Urothelium cell line (cell line): ENCODE results near the gene TBX3.
A peak's percentile ranks its signal among the peaks of the same experiment; 100 is the strongest.

Experiments
- DNase-seq: peaks from one replicate; pipeline ENCODE4 v3.0.0; 2011; ENCODE audit warnings: low spot score, mixed read lengths
- FAIRE-seq: peaks from 2 replicates; lab custom pipeline; 2011; peaks lifted over from hg19 to GRCh38; lab: Jason Lieb, UNC

TBX3 gene

GRCh38 chr12:114683709-114684097 is 272 bp downstream of the TBX3 start:
- no peak for DNase-seq

DNA sequence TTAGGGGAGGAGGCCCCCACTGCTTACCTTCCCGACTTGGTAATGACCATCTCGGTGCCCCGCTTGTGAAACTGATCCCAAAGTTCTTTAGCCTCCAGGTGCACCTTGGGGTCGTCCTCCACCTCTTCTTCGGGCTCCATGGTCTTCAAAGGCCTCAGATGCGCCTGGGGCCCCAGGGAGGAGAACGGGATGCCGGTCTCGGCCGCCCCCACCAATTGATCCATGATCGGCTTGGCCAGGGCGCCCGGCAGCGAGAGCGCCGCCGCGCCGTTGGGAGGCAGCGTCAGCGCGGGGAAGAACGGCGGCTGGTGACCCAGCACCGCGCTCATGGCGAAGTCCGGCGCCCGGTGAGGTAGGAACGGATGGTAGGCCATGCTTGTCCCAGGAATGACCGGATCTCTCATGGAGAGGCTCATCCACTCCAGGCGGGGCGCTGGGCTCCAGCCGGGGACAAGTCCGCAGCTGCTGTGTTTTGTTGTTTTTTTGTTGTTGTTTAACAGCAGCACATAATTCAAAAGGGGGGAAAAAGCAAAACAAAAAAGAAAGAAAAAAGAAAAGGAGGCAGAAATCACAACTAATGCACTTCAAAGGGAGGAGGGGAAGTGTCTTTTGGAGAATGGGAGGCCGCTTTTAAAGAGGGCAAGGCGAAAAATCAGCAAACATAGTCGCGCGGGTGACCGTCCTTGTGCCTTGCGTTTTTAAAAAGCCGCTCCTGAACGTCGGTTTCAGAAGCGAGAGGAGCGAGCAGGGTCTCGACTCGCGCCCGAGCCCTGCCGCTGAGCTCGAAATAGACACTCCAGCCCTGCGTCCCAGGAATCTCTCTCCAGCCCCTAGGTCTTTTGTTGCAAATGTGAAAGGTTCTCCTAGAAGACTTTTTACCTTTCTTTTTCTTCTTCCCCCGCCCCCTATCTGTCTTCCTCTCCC is 928 bp downstream of the TBX3 start:
- DNase-seq (no peak), FAIRE-seq (no peak)

More at GRCh38 chr12:114683709-114684097, 272 bp downstream of the TBX3 start:
- no peak for FAIRE-seq

DNA sequence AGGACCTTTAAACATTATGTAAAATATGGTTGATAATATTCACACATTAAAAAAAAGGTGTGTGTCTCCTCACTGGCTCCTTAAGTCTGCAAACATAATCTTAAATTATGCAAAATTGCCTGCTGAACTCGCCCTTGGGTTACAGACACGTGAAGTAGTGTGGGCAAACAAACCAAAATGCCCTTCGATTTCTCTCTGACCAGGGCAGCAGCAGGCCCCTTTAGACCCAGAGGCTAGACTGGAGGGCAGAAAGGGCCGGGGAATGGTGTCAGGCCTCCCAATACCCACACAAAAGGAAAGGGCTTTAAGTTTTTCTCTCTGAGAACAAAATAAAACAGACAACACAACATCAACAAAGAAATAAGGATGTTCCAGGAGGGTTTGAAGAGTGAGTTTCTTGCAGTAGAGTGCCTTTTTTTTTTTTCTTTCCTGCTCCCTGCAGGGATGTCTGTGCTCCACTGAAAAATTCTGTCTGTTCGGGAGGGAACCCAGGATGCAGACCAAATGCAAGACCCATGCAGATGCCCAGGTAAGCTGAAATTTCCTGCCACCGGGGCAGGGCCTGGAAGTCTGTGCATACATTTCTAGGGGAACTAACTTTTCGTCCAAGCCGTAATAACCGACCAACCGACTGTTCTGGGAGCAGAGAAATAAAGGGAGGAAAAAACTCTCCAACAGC is 1.7 kb downstream of the TBX3 start:
- no peak for DNase-seq
- FAIRE-seq = no peak

GRCh38 chr12:114681116-114681871 is 2.7 kb downstream of the TBX3 start:
- no peak for FAIRE-seq

GRCh38 chr12:114680604-114681069 is 3.3 kb downstream of the TBX3 start:
- no peak for DNase-seq
- FAIRE-seq = no peak

More at GRCh38 chr12:114681116-114681871, 2.7 kb downstream of the TBX3 start:
- no peak for DNase-seq

- DNase-seq (no peak), FAIRE-seq (no peak)
Observed at GRCh38 chr12:114679942-114680341, 4.0 kb downstream of the TBX3 start.

DNA sequence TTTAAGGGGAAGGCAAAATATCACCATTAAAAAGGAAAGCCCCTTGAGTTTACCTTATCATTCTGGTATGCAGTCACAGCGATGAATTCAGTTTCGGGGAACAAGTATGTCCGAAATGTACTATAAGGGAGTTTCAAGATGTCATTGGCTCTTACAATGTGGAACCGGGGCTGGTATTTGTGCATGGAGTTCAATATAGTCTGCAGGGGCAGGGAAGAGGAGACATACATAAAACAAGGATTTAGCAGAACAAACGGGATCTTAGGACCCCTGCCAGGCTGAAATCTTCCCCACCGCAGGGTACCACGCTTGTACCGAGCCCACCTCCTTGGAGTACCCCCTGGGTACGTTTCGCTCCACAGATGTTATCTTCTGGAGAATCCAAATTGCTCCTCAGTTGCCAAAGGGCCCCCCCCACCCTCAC is 4.5 kb downstream of the TBX3 start:
- no peak for FAIRE-seq
- no peak for DNase-seq

DNA sequence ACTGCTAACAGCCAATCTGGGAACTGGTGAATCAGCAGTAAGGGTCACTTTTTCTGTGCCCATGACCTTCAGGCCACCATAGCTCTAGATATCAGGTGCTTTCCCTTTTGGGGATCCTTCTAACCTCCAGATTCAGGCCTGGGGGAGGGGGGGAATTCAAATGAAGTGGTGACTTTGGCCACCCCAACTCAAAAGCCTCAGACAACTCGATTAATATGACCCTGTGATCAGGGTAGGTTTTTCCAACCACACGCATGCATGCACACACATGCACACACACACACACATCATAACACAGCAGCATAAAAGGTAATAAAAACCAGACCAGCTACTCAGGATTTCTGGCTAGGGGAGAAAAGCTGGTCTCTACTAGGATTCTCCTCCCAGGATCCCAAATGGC is 5.3 kb downstream of the TBX3 start:
- no peak for DNase-seq
- FAIRE-seq = no peak

DNA sequence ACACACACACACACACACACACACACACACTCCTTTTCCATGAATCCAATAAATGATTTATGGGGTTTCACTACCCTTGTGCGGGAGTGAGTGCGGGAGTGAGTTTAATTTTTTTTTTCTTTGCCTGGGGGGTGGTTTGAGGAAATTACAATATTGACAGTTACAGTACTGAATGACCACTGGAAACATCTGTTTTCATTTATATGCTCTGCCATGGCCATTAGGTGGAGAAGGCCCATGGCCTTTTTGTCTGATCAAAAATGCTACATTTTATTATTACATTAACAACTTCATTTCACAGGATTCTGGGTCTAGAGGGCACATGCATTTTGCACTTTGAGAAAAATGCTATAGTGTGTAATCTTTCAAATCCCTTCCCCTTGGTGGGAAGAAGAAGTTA is 5.9 kb downstream of the TBX3 start:
- DNase-seq = no peak

GRCh38 chr12:114676142-114676741 is 7.7 kb downstream of the TBX3 start:
- no peak for FAIRE-seq
- DNase-seq = no peak

More for the DNA sequence above, 5.9 kb downstream of the TBX3 start:
- FAIRE-seq = no peak

- FAIRE-seq (no peak), DNase-seq (no peak)
Observed at GRCh38 chr12:114674251-114675047, 9.5 kb downstream of the TBX3 start.

DNA sequence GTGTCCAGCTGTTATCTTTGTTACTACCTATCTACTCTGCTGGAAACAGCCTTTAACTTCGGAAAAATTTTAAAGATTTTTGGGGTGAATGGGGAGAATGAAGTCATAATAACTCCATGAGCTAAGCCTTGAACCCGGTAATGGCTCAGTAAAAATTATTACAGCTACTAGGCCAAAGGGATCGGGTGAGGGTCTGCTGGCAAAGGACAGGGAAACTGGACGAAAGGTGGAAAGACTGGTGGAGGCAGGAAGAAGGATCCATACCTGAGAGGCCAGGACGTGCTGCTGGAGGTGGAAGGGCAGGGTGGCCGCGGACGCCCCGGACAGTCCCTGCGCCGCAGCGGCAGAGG is 10.1 kb downstream of the TBX3 start:
- DNase-seq = no peak
- no peak for FAIRE-seq

DNA sequence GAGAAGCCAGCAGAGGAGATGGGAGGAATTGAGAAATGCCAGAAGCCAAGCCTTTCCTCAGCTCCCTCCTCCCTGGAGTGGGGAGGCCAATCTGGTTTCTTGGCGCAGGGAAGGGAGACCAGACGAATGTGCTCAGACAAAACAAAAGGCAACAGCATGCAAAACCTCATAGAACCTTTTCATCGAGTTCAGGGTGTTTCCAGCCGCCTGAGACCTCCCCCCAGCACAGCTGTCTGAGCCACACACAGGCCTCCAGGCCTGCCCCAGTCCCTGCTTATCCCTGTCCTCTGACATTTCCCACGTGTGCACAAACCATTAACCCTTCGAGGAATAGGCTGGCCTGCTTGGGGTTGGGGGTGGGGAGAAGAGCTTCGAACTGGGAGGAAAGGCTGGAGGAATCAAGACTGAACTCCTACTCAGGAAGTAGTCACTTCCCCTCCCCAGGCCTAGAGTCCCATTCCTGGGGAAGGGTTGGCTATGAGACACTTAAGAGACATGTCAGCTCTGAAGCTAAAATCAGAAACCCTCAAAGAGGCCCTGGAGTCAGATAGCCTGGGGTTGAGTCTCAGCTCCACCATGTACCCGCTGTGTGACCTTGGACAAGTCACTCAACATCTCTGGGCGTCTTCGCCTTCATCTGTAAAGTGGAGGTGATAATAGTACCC is 10.7 kb downstream of the TBX3 start:
- no peak for FAIRE-seq
- no peak for DNase-seq

DNA sequence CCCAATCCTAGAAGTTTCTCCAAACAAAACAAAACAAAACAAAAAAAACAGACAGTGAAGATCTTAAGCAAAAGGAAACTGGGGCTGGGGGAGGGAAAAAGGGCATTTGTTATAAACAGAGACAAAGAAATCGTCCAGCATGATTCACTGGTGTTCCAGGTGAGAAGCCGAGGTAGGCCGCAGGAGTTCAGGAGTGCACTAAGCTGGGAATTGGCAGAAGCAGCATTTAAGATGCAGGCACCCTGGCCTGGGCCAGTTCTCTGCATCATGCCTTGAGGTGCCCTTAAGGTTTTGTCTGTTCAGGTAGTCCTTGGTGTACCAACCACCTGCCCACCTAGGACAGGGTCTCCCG is 11.2 kb downstream of the TBX3 start:
- DNase-seq = no peak

DNA sequence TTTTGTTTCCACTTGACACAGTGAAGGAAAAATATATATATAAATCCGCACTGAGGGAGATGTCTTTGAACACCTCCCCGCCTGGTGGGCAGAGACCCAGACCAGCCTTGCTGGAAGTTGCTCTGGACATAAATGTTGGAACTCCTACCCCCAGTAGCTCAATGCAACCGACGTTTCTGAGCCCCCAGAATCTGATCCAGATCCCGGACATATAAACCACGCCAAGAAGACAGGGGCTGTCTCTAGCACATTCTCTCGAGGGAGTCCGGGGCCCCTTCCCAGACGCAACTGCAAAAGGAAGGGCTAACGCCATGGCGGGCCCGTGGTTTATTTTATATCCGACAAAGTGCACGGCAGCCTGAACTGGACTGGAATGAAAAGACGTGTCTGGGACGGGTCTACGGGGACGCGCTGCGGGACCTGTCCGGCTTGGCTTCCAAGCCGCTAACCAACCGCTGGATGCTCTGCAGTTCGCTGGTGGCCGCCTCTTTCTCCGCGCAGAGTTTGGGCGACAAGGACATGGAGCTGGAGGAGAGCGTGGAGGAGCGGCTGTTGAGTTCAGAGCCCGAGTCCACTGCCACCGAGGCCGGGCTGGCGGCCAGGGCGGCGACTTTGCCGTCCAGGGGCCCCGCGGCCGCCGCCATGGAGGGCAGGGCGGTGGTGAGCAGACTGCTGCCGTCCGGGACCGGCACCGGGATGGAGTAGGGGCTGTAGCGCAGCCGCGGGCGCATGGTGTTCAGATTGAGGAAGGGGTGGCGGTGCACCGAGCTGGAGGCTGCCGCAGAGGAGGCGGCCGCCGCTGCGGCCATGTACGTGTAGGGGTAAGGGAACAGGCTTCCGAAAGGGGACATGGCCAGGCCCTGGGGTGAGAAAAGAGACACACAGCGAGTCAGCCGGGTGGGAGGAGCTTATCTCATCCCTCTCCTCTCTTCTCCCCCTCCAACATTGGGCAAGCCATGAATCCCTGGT is 12.2 kb downstream of the TBX3 start:
- DNase-seq (no peak), FAIRE-seq (peak; percentile 58)

More for the DNA sequence above, 11.2 kb downstream of the TBX3 start:
- FAIRE-seq = no peak

DNA sequence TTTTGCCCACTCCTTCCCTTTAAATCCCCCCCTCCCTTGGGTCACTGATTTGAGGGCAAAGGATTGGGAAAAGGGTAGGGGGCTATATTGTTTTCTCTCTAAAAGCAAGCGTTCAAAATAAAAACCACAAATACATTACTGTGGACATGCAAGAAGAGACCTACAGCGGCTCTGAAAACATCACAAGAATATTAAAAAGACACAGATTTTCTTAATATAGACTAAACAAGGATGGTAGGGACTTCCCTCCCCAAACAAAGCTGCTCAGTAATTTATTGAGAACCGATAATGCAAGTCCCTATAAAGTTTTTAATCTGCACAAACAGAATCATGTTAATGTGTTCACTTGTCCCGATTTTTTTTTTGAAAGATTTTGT is 12.9 kb downstream of the TBX3 start:
- no peak for DNase-seq
- FAIRE-seq = no peak

GRCh38 chr12:114670291-114670980 is 13.5 kb downstream of the TBX3 start:
- no peak for FAIRE-seq
- DNase-seq = no peak
